Measurements from ENCODE around the gene PLCXD3. TPM values are rescaled to one million over a fixed set of nuclear protein-coding genes. Genes with fewer than 3 reads are reported as not detected.

The PLCXD3 gene
- total and polyA plus RNA-seq, 2 of the 4 experiments (the other 2 are of a cell fraction), result under 0.01 to 0.02 TPM

DNA sequence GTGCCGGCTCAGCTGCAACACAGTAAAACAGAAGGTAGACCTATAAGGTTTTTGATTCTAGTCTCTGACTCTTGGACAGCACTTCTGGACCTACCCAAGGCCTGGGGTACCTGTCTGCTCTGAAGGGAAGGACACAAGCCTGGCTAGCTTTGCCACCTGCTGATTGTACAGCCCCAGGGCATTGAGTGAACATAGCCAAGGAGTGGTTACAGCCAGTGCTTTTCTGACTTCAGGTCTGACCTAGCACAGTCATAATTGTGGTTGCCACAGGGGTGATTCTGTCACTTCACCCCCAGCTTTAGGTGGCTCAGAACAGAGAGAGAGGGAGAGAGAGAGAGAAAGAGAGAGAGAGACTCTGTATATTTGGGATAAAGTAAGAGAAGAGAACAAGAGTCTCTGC lies 118.4 kb downstream of the PLCXD3 start:
- DNase-seq, result no peak

More for the DNA sequence above, 118.4 kb downstream of the PLCXD3 start:
- dilution Hi-C loops (cut with HindIII; ENCODE audit: low sequenced_read_pairs, unreplicated experiment) (no loop called here), in situ Hi-C loops (cut with MboI; ENCODE audit: low sequenced_read_pairs) (no loop called here), intact Hi-C loops (cut with micrococcal nuclease) (no loop called here)
- H3K14ac ChIP-seq (replicated peaks; ENCODE audit: low read depth, low read length), result no peak overlapping the region
- no peak overlapping the region for H2BK15ac ChIP-seq (ENCODE audit: low read depth, low read length)
- no peaks in the 10 kb centered on the region for H4K20me1 ChIP-seq (ENCODE audit: insufficient read depth, low read length)
- H3K18ac ChIP-seq (ENCODE audit: low read depth, low read length), result no peak overlapping the region
- no peaks in the 10 kb centered on the region for H3K36me3 ChIP-seq (ENCODE audit: control insufficient read depth, insufficient read depth, low read length)
- H3K27me3 ChIP-seq (ENCODE audit: control insufficient read depth, insufficient read depth, low read length), result no peaks in the 10 kb centered on the region
- no peak overlapping the region for H4K5ac ChIP-seq (ENCODE audit: low read depth, low read length)
- no TSS peak for BruUV-seq (replicated peaks)
- H3K4me1 ChIP-seq (ENCODE audit: control insufficient read depth, insufficient read depth, low read length), result no peaks in the 10 kb centered on the region
- H3K4me3 ChIP-seq (ENCODE audit: insufficient read depth, low read depth, low read length), result no peak overlapping the region
- H4K8ac ChIP-seq (ENCODE audit: low read depth in 2 of 2, low read length in 2 of 2), result no peak overlapping the region
- H2BK5ac ChIP-seq (ENCODE audit: low read depth, low read length, poor library complexity, severe bottlenecking), result no peak overlapping the region
- no peak for ATAC-seq (ENCODE audit: low read depth)
- no peaks in the 10 kb centered on the region for H3K9me3 ChIP-seq (ENCODE audit: control insufficient read depth, insufficient read depth, low read length)
- H2AK9ac ChIP-seq (replicated peaks; ENCODE audit: low read depth, low read length, poor library complexity), result no peak overlapping the region
- H3K27ac ChIP-seq (ENCODE audit: insufficient read depth, low read length), result no peak overlapping the region
- no peak overlapping the region for H3K56ac ChIP-seq (ENCODE audit: extremely low read depth, insufficient read depth, low read length)
- no peak overlapping the region for H4K91ac ChIP-seq (ENCODE audit: insufficient read depth, low read depth, low read length)
- no peak overlapping the region for H2AK5ac ChIP-seq (ENCODE audit: low read depth, low read length)
- H3K79me1 ChIP-seq (ENCODE audit: low read depth in 1 of 2, low read length in 2 of 2), result no peaks in the 10 kb centered on the region
- no CpG with 5 or more reads among the region's 1 CpG for WGBS, 2 experiments (ENCODE audit: extremely low coverage in 2 of 2, insufficient read length in 1 of 2)
- CTCF ChIA-PET, result no interaction called here
- no peak overlapping the region for H3K4me2 ChIP-seq (ENCODE audit: low read depth, low read length)
- TF ChIP-seq MAFK (IDR thresholded peaks at IDR 0.05; ENCODE audit: low read depth, low read length) (no peak), POLR2A (IDR thresholded peaks at IDR 0.05; ENCODE audit: low read depth, low read length) (no peak), BHLHE40 (IDR thresholded peaks at IDR 0.05; ENCODE audit: low read depth, low read length) (no peak)
- TF ChIP-seq, protein P1, sequence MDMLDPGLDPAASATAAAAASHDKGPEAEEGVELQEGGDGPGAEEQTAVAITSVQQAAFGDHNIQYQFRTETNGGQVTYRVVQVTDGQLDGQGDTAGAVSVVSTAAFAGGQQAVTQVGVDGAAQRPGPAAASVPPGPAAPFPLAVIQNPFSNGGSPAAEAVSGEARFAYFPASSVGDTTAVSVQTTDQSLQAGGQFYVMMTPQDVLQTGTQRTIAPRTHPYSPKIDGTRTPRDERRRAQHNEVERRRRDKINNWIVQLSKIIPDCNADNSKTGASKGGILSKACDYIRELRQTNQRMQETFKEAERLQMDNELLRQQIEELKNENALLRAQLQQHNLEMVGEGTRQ (IDR thresholded peaks at IDR 0.05; ENCODE audit: low read depth, low read length), result no peak
- TF ChIP-seq, protein P2, sequence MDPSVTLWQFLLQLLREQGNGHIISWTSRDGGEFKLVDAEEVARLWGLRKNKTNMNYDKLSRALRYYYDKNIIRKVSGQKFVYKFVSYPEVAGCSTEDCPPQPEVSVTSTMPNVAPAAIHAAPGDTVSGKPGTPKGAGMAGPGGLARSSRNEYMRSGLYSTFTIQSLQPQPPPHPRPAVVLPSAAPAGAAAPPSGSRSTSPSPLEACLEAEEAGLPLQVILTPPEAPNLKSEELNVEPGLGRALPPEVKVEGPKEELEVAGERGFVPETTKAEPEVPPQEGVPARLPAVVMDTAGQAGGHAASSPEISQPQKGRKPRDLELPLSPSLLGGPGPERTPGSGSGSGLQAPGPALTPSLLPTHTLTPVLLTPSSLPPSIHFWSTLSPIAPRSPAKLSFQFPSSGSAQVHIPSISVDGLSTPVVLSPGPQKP (IDR thresholded peaks at IDR 0.05; ENCODE audit: borderline replicate concordance, low read depth, low read length), result no peak
- H2AFZ ChIP-seq (replicated peaks; ENCODE audit: low read length, poor library complexity), result no peak overlapping the region
- H2BK20ac ChIP-seq (ENCODE audit: low read depth, low read length), result no peak overlapping the region
- no peak overlapping the region for H3K9ac ChIP-seq (ENCODE audit: low read depth, low read length)
- H3K23ac ChIP-seq (ENCODE audit: low read depth, low read length), result no peak overlapping the region
- H2BK120ac ChIP-seq (ENCODE audit: low read depth, low read length), result no peak overlapping the region
- H3K9me1 ChIP-seq (ENCODE audit: insufficient read depth, low read length), result no peaks in the 10 kb centered on the region
- no peak overlapping the region for H3K4ac ChIP-seq (ENCODE audit: low read depth, low read length)
- POLR2A ChIA-PET (ENCODE audit: unreplicated experiment), result no interaction called here

Measured in IMR-90 (cell line).